Activated CD4-positive, alpha-beta T cell treated with anti-CD3 and anti-CD28 coated beads, Interleukin-2, amount 10 ng/mL, durations not matched to agents 24 days and 14 days (primary cell): ENCODE results near the gene RING1. TPM values are rescaled to one million over a fixed set of nuclear protein-coding genes. Genes with fewer than 3 reads are reported as not detected.

Source experiments
- DNase-seq: peaks from one replicate; pipeline ENCODE4 v3.0.0; 2022
- H3K27ac Mint-ChIP-seq: one replicate; pipeline ENCODE4 v1.8.0; 2022; ENCODE audit warnings: mild to moderate bottlenecking, mixed read lengths
- H3K27me3 Mint-ChIP-seq: one replicate; pipeline ENCODE4 v1.8.0; 2022; ENCODE audit warnings: mixed read lengths
- H3K36me3 Mint-ChIP-seq: one replicate; pipeline ENCODE4 v1.8.0; 2022; ENCODE audit warnings: low read depth, mild to moderate bottlenecking, mixed read lengths
- H3K4me1 Mint-ChIP-seq: one replicate; pipeline ENCODE4 v1.8.0; 2021; ENCODE audit warnings: mixed read lengths
- H3K4me3 Mint-ChIP-seq: one replicate; pipeline ENCODE4 v1.8.0; 2022; ENCODE audit warnings: mild to moderate bottlenecking, moderate library complexity, mixed read lengths
- H3K9me3 Mint-ChIP-seq: one replicate; pipeline ENCODE4 v1.8.0; 2021; ENCODE audit warnings: mixed read lengths
- intact Hi-C: fragments of 100-400 bp; cut with micrococcal nuclease; formaldehyde crosslinking; loops from one replicate; pipeline ENCODE4 v1.15.1; 2023
- total RNA-seq: library from RNA; stranded (reverse); gene quantifications from 2 replicates; pipeline ENCODE4 v1.2.3, GENCODE V29; 2022

RING1 gene
- total RNA-seq, 1 donor from 2014 or later = 47.6 TPM

GRCh38 chr6:33178755-33179475 is 29.4 kb upstream of the RING1 start:
- Mint-ChIP-seq H3K36me3 (peaks cover 13% of the 10 kb centered on the region), H3K27me3 (no peaks in the 10 kb centered on the region), H3K4me1 (peaks cover 13% of the 10 kb centered on the region), H3K4me3 (no peak overlapping the region), H3K27ac (no peak overlapping the region), H3K9me3 (peaks cover 14% of the 10 kb centered on the region)
- intact Hi-C loops = no loop called here
- DNase-seq = no peak

- H3K9me3 Mint-ChIP-seq = peaks cover 23% of the 10 kb centered on the region
- peaks cover 21% of the 10 kb centered on the region for H3K36me3 Mint-ChIP-seq
- H3K4me1 Mint-ChIP-seq = peaks cover 21% of the 10 kb centered on the region
- no peak overlapping the region for H3K4me3 Mint-ChIP-seq
- DNase-seq = no peak
- no peak overlapping the region for H3K27ac Mint-ChIP-seq
- H3K27me3 Mint-ChIP-seq = peaks cover 5% of the 10 kb centered on the region
- intact Hi-C loops = no loop called here
These were observed 27.2 kb upstream of the RING1 start for GRCh38 chr6:33181141-33181540.

- Mint-ChIP-seq H3K36me3 (peaks cover 21% of the 10 kb centered on the region), H3K27ac (peak overlapping the region; percentile 92), H3K4me1 (peaks cover 29% of the 10 kb centered on the region), H3K9me3 (peaks cover 30% of the 10 kb centered on the region), H3K4me3 (peak overlapping the region; percentile 27), H3K27me3 (peaks cover 16% of the 10 kb centered on the region)
- intact Hi-C loops = no loop called here
- DNase-seq = peak; percentile 70
These were observed 25.1 kb upstream of the RING1 start for GRCh38 chr6:33183071-33183683.

GRCh38 chr6:33185190-33185589 is 23.1 kb upstream of the RING1 start:
- Mint-ChIP-seq H3K9me3 (peaks cover 30% of the 10 kb centered on the region), H3K27me3 (peaks cover 23% of the 10 kb centered on the region), H3K4me3 (no peak overlapping the region), H3K36me3 (peaks cover 21% of the 10 kb centered on the region), H3K4me1 (peaks cover 31% of the 10 kb centered on the region), H3K27ac (no peak overlapping the region)
- DNase-seq = no peak
- intact Hi-C loops = no loop called here

- DNase-seq = no peak
- H3K27ac Mint-ChIP-seq = no peak overlapping the region
- H3K4me3 Mint-ChIP-seq = no peak overlapping the region
- peaks cover 21% of the 10 kb centered on the region for H3K36me3 Mint-ChIP-seq
- intact Hi-C loops = no loop called here
- H3K27me3 Mint-ChIP-seq = peaks cover 28% of the 10 kb centered on the region
- H3K9me3 Mint-ChIP-seq = peaks cover 30% of the 10 kb centered on the region
- peaks cover 31% of the 10 kb centered on the region for H3K4me1 Mint-ChIP-seq
These were observed 22.6 kb upstream of the RING1 start for GRCh38 chr6:33185654-33186187.

- Mint-ChIP-seq H3K9me3 (peaks cover 27% of the 10 kb centered on the region), H3K27ac (no peak overlapping the region), H3K36me3 (peaks cover 19% of the 10 kb centered on the region), H3K4me3 (no peak overlapping the region), H3K4me1 (peaks cover 32% of the 10 kb centered on the region), H3K27me3 (peaks cover 46% of the 10 kb centered on the region)
- intact Hi-C loops = no loop called here
- DNase-seq = no peak
These were observed 20.5 kb upstream of the RING1 start for GRCh38 chr6:33187809-33188208.

GRCh38 chr6:33189164-33189563 is 19.1 kb upstream of the RING1 start:
- no peak for DNase-seq
- intact Hi-C loops = no loop called here
- no peak overlapping the region for H3K27ac Mint-ChIP-seq
- H3K9me3 Mint-ChIP-seq = peaks cover 15% of the 10 kb centered on the region
- peaks cover 23% of the 10 kb centered on the region for H3K4me1 Mint-ChIP-seq
- H3K4me3 Mint-ChIP-seq = no peak overlapping the region
- peaks cover 18% of the 10 kb centered on the region for H3K36me3 Mint-ChIP-seq
- H3K27me3 Mint-ChIP-seq = peaks cover 51% of the 10 kb centered on the region

GRCh38 chr6:33189625-33190448 is 18.5 kb upstream of the RING1 start:
- Mint-ChIP-seq H3K4me1 (peaks cover 18% of the 10 kb centered on the region), H3K27me3 (peaks cover 50% of the 10 kb centered on the region), H3K9me3 (peaks cover 9% of the 10 kb centered on the region), H3K36me3 (peaks cover 17% of the 10 kb centered on the region), H3K4me3 (no peak overlapping the region), H3K27ac (no peak overlapping the region)
- intact Hi-C loops = no loop called here
- no peak for DNase-seq

GRCh38 chr6:33190504-33191107 is 17.7 kb upstream of the RING1 start:
- H3K4me3 Mint-ChIP-seq = no peak overlapping the region
- peaks cover 24% of the 10 kb centered on the region for H3K36me3 Mint-ChIP-seq
- peaks cover 18% of the 10 kb centered on the region for H3K4me1 Mint-ChIP-seq
- H3K9me3 Mint-ChIP-seq = peaks cover 7% of the 10 kb centered on the region
- no peak overlapping the region for H3K27ac Mint-ChIP-seq
- no peak for DNase-seq
- peaks cover 49% of the 10 kb centered on the region for H3K27me3 Mint-ChIP-seq
- intact Hi-C loops = no loop called here

- H3K36me3 Mint-ChIP-seq = peaks cover 33% of the 10 kb centered on the region
- H3K9me3 Mint-ChIP-seq = peaks cover 7% of the 10 kb centered on the region
- peaks cover 44% of the 10 kb centered on the region for H3K27me3 Mint-ChIP-seq
- H3K4me1 Mint-ChIP-seq = peaks cover 18% of the 10 kb centered on the region
- DNase-seq = no peak
- intact Hi-C loops = no loop called here
- H3K27ac Mint-ChIP-seq = no peak overlapping the region
- no peak overlapping the region for H3K4me3 Mint-ChIP-seq
These were observed 16.8 kb upstream of the RING1 start for GRCh38 chr6:33191383-33192104.

- Mint-ChIP-seq H3K36me3 (peaks cover 36% of the 10 kb centered on the region), H3K27ac (no peak within 1 kb of the TSS), H3K4me1 (peaks cover 19% of the 10 kb centered on the region), H3K9me3 (peaks cover 7% of the 10 kb centered on the region), H3K27me3 (peaks cover 42% of the 10 kb centered on the region), H3K4me3 (peak within 1 kb of the TSS; percentile 11)
- intact Hi-C loops = no loop called here
- no peak for DNase-seq
These were observed 16.1 kb upstream of the RING1 start, which contains the start of gene COL11A2 for GRCh38 chr6:33192105-33192646. Gene COL11A2, minus strand, starts transcription at chr6:33192467. Its CDS starts 227 bp downstream, at chr6:33192240.

- peaks cover 36% of the 10 kb centered on the region for H3K27me3 Mint-ChIP-seq
- H3K9me3 Mint-ChIP-seq = peaks cover under 1% of the 10 kb centered on the region
- H3K4me3 Mint-ChIP-seq = peak overlapping the region; percentile 11
- DNase-seq = no peak
- peaks cover 42% of the 10 kb centered on the region for H3K36me3 Mint-ChIP-seq
- H3K4me1 Mint-ChIP-seq = peaks cover 20% of the 10 kb centered on the region
- H3K27ac Mint-ChIP-seq = no peak overlapping the region
- intact Hi-C loops = no loop called here
These were observed 15.4 kb upstream of the RING1 start for GRCh38 chr6:33192671-33193602.
